ENCODE data around the gene SCML1.

DNA sequence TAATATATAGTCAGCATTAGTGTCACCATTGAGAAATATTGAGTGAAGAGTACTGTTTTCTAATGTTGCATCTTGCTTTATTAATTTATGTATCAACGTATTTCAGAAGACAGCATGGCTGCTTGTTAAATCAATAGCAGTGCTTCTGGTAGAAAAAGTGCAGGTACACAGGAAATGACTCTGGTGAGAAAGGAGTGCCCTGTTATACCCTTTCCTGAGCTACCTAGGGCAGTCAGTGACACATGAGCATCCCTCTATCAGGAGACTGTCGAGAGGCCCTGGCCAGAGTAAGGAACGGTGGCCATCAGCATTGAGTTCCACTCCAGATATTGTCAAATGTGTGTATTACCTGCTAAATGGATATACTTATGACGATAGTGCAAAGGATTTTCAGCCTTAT is 42.1 kb downstream of the SCML1 start:
- TF ChIP-seq, protein P1, sequence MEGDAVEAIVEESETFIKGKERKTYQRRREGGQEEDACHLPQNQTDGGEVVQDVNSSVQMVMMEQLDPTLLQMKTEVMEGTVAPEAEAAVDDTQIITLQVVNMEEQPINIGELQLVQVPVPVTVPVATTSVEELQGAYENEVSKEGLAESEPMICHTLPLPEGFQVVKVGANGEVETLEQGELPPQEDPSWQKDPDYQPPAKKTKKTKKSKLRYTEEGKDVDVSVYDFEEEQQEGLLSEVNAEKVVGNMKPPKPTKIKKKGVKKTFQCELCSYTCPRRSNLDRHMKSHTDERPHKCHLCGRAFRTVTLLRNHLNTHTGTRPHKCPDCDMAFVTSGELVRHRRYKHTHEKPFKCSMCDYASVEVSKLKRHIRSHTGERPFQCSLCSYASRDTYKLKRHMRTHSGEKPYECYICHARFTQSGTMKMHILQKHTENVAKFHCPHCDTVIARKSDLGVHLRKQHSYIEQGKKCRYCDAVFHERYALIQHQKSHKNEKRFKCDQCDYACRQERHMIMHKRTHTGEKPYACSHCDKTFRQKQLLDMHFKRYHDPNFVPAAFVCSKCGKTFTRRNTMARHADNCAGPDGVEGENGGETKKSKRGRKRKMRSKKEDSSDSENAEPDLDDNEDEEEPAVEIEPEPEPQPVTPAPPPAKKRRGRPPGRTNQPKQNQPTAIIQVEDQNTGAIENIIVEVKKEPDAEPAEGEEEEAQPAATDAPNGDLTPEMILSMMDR (IDR thresholded peaks at IDR 0.05; ENCODE audit: low read depth, low read length, poor library complexity, severe bottlenecking): no peak
- no peak for TF ChIP-seq EZH2phosphoT487 (IDR thresholded peaks at IDR 0.05; ENCODE audit: borderline replicate concordance, low read length)
